D721Med (cell line): ENCODE results near the gene C1QTNF1.

ENCODE experiments used
- DNase-seq: peaks from one replicate; pipeline ENCODE4 v3.0.0; 2011; ENCODE audit warnings: low spot score; ENCODE audit not compliant: insufficient read length
- FAIRE-seq: peaks from 2 replicates; lab custom pipeline; 2011; peaks lifted over from hg19 to GRCh38; lab: Jason Lieb, UNC
- TF ChIP-seq, protein P1 (sequence below): IDR thresholded peaks from 2 replicates; pipeline ENCODE4 v1.5.1; 2012; ENCODE audit warnings: mild to moderate bottlenecking, control low read depth; ENCODE audit not compliant: insufficient read depth; ENCODE audit errors: missing control alignments

C1QTNF1 gene

DNA sequence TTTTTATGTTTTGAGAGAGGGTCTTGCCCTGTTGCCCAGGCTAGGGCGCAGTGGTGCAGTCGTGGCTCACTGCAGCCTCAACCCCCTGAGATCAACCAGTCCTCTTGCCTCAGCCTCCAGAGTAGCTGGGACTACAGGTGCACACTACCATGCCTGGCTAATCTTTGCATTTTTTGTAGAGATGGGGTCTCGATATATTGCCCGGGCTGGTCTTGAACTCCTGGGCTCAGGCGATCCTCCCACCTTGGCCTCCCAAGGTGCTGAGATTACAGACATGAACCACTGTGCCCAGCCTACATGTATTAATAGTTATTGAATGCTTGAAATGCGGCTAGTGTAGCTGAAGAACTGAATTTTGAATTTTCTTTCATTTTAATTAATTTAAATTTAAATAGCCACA is 12.2 kb downstream of the C1QTNF1 start:
- TF ChIP-seq, protein P1, sequence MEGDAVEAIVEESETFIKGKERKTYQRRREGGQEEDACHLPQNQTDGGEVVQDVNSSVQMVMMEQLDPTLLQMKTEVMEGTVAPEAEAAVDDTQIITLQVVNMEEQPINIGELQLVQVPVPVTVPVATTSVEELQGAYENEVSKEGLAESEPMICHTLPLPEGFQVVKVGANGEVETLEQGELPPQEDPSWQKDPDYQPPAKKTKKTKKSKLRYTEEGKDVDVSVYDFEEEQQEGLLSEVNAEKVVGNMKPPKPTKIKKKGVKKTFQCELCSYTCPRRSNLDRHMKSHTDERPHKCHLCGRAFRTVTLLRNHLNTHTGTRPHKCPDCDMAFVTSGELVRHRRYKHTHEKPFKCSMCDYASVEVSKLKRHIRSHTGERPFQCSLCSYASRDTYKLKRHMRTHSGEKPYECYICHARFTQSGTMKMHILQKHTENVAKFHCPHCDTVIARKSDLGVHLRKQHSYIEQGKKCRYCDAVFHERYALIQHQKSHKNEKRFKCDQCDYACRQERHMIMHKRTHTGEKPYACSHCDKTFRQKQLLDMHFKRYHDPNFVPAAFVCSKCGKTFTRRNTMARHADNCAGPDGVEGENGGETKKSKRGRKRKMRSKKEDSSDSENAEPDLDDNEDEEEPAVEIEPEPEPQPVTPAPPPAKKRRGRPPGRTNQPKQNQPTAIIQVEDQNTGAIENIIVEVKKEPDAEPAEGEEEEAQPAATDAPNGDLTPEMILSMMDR, result no peak
- FAIRE-seq, result no peak

DNA sequence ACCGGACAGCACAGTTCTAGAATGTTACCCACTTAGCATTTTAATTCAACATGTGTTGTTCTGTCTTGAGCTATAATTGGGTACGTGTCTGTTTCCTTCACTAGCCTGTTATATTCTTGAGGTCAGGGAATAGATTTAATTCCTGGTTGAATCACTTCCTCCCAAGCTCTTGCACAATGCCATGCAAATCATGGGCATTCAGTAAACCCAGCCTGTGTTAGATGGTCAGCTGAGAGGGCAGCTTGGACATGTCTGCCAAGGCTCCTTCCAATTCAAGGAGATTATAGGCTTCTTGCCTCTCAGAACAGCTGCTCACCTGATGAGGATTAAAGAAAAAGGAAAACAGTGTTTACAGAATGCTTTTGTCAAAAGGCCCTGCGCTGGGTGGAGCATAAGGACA is 12.6 kb downstream of the C1QTNF1 start:
- FAIRE-seq (peak; percentile 55), DNase-seq (peak; percentile 64)
- TF ChIP-seq, protein P1, result no peak

More for the DNA sequence above, 12.2 kb downstream of the C1QTNF1 start:
- no peak for DNase-seq

DNA sequence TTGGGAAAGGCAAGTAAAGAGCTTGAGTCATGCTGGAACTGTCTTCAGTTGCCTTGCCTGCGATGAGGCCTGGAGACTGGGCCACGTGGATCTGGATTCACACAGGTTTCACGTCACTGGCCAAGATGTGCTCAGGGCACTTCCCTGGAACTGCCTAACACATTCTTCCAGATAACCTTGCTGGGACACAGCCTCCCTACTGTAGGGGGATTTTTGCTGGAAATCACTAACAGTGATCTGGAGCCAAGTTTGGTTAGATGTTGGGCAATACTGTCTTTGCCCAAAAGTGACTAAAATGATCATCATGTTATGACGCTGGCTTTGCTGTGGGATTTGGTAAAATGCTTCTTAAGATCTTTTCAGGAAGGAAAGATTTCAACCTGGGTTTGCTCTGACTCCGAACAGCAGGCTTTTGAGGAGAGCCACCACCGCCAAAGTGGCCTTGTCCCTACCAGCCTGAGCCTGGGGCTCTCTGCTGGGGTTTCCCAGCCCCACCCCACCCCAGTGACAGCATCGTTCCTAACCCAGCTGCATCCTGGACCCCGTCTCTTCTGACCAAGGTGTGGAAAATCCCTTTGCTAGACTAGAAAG is 14.7 kb downstream of the C1QTNF1 start:
- FAIRE-seq, result no peak
- no peak for DNase-seq

DNA sequence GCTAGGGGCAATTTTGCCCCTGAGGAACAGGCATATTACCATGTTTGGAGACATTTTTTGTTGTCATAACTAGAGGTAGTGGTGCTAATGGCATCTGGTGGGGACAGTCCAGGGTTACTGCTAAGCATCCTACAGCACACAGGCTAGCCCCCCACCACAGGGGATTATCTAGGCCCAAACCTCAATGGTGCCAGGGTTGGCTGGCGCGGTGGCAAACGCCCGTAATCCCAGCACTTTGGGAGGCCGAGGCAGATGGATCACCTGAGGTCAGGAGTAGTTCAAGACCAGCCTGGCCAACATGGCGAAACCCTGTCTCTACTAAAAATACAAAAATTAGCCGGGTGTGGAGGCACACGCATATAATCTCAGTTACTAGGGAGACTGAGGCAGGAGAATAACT is 15.2 kb downstream of the C1QTNF1 start:
- FAIRE-seq, result no peak
- DNase-seq, result no peak
- TF ChIP-seq, protein P1, result no peak

More for the DNA sequence above, 14.7 kb downstream of the C1QTNF1 start:
- TF ChIP-seq, protein P1, result no peak

DNA sequence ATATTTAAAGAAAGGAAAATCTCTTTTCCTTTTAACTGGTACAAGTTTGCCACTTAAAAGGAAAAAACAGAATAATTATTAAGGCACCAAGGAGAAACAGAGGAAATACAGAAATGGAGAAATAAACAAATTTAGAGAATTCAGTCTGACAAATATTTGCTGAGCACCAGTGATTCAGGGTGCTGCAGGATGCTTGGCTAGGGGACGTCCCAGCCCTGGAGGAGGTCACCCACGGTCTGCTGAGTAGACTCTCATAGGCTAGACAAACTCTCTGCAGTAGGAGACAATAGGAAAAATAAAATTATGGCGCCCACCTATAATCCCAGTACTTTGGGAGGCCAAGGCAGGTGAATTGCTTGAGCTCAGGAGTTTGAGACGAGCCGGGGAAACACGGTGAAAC is 15.9 kb downstream of the C1QTNF1 start:
- TF ChIP-seq, protein P1, result no peak
- DNase-seq (no peak), FAIRE-seq (no peak)

DNA sequence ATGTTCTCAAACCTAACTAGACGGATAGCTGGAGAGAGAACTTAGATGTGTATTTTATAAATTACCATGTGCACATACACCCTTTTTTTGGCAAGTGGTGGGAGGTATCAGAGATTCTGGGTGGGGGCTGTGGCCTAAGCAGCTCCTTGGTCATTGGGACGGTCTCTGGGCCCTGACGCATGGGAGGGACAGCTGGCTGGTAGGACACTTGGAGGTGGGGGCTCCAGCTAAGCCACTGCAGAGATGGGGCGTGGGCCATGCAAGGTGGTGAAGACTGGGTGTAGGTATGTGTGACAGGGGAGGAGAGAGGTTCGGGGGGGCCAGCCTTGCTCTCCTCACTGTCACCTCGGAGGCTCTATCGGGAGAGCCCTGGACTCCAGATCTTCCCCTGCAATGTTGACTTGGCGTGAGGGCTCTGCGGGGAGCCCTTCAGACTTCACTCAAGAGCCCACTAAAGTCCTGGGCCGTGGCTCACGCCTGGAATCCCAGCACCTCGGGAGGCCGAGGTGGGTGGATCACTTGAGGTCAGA is 17.1 kb downstream of the C1QTNF1 start:
- DNase-seq (no peak), FAIRE-seq (no peak)
- TF ChIP-seq, protein P1, result no peak

DNA sequence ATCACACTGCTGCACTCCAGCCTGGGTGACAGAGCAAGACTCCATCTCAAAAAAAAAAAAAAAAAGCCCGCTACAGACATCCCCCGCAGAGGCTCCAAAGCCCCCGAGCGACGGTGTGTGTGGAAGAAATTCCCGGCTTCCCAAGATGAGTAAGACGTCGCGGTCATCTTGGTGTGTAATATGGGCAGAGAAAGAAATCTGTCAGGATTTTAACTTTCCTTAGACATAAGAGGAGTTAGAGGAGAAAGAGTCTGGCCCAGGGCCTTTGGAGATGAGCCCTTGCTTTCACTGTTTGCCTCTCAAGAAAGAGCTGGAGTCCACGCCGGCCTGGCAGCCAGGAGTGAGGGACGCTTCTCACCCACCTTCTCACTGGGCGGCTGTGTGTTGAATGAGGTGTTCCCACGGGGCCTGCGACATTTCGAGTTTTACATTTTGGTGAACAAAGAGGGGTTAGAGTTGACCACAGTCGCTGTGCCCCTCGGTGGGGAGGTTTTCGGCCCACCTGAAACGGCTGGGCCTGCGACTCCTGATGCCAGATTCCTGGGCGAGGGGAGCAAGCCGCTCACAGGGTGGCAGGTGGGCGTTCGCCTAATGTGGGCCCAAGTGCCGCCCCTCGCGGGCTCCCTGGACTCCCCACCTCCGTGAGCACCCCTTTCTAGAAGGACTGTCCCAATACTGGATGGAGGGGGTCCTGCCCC is 17.9 kb downstream of the C1QTNF1 start:
- no peak for FAIRE-seq
- TF ChIP-seq, protein P1, result no peak

More for the DNA sequence above, 17.9 kb downstream of the C1QTNF1 start:
- no peak for DNase-seq
